CD4-positive, alpha-beta T cell treated with Interleukin-21 for 1 hour (primary cell): ENCODE results near the gene RFX3.

ENCODE experiments used
- DNase-seq: peaks from one replicate; pipeline ENCODE4 v3.0.0-alpha.2; 2020

RFX3 gene

DNA sequence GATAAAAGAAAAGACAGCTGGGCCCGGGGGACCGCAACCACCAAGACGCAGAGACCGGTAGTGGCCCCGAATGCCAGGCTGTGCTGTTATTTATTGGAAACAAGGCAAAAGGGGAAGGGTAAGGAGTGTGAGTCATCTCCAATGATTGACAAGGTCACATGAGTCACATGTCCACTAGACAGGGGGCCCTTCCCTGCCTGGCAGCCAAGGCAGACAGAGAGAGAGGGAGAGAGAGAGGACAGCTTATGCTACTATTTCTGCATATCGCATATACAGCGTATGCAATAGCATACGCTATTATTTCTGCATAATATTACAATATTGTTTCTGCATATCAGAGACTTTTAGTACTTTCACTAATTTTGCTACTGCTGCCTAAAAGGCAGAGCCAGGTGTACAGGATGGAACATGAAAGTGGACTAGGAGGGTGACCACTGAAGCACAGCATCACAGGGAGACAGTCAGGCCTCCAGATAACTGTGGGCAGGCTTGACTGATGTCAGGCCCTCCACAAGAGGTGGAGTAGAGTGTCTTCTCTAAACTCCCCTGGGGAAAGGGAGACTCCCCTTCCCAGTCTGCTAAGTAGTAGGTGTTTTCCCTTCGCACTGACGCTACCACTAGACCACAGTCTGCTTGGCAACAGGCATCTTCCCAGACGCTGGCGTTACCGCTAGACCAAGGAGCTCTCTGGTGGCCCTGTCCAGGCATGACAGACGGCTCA, 50.3 kb downstream of the RFX3 start:
- peak; percentile 27 for DNase-seq

GRCh38 chr9:3474821-3475220, 51.0 kb downstream of the RFX3 start:
- no peak for DNase-seq

GRCh38 chr9:3473405-3473804, 52.4 kb downstream of the RFX3 start:
- DNase-seq = no peak

DNA sequence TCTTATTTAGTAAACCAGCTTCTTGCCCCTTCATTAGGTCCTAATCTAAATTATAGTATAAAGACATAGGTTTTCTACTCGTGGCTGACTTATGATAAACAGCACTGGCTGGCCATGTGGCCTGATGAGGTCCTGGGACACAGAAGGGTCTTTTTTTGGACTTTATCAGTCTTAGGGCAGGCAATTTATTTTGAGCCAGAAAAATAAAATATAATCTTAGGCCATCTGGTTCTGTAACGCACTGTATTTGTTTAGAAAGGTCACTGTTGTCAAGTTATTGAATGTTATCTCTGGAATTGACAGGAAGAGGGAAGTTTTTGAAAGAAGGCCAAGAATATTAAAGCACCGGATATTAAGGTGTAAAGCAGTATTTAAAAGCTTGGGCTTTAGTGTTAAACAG, 53.9 kb downstream of the RFX3 start:
- no peak for DNase-seq

- no peak for DNase-seq
Observed at GRCh38 chr9:3468421-3469205, 57.2 kb downstream of the RFX3 start.

GRCh38 chr9:3467593-3468219, 58.1 kb downstream of the RFX3 start:
- DNase-seq = peak; percentile 73

- DNase-seq = no peak
Observed at GRCh38 chr9:3464033-3464638, 61.7 kb downstream of the RFX3 start.

DNA sequence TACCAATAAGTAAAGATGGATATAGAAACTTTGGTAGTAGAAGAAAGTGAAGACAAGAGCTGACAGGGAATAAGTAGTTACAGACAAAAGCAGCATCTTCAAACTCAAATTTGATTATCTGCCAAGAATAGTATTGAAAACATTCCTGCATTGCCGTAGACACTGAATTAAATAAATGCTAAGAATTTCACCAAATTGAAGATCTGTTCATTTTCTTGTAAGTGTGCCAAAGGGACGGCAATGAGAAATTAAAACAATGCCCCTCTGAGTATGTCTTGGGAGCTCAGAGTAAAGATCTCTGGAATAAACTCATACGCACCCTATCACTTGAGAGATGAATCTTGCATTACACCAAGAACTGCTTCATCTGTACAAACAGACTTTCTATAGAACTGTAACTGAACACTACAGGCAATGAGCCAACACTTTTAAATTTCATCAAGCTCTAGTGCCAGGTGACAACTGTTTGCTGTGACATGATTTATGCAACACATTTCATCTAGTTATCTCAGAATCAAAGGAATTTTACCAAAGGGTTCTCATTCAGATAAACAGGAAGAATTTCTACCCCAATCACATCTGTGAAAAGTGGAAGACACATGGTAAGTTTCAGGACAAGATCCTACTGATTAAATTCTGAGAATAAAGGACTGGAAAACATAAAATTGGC, 66.9 kb downstream of the RFX3 start:
- DNase-seq = no peak

DNA sequence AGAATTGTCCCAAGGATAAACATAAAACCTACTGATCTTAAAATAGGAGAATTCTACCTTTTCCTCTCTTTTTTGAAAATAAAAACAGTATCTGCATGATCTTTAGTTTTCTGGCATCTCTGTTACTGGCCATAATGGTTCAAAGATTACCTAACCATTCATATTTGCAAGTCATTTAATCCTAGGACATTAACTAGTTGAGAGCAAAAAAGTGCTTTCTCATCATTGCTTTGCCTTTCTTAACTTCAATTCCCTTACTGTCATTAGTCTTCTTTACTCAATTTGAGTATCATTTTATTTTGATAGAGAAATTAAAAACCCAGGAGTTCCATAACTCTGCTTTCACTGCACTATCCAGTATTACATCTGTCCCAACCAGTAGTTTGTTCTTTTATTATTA, 68.6 kb downstream of the RFX3 start:
- DNase-seq = no peak

DNA sequence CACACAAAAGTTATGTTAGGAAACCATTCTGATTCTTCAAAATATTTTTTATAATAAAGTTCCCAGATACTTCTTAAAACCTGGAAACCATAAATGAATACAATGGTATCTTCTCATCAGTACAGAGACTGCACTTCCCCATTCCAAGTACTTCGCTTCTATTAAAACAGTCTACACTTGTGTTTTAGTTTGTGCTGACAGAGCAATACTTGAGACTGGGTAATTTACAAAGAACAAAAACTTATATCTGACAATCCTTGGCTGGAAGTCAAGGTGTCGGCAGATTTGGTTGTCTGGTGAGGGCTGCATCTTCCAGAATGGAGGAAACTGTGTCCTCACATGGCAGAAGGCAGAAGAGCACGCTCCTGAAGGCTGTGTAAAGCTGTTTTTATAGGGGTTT, 70.1 kb downstream of the RFX3 start:
- no peak for DNase-seq

DNA sequence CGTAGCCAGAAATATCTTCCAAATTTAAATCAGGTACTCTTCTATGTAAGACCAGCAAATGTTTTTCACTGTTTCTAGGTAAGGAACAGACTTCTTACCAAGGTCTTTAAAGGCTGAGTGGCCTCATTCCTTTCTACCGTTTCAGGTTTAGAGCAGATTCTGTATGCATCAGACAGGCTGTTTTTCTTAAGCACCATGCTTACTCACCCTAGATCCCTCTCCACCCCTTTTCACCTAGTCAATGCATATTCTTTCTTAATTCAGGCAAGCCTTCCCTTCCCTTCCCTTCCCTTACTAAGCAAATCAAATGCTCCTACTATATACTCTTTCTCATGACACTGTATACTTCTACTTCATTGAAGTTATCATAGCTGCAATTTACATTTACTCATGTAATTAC, 70.7 kb downstream of the RFX3 start:
- no peak for DNase-seq

DNA sequence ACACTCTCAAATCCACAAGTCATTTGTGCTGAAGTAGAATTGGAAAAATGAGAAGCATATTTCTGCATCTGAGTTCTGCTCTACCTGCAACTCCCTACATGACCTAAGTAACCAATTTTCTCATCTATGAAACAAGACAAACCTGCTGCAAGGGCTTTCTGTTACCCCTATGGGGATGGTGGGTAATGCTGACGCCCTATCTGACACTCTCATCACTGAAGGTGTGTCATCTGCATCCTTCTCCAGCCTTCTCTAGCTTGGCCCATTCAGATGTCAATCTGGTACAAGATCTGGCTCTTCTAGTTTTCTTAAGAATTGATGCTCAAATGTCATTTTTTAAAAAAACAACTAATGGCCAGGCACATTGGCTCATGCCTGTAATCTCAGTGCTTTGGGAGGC, 73.8 kb downstream of the RFX3 start:
- no peak for DNase-seq

DNA sequence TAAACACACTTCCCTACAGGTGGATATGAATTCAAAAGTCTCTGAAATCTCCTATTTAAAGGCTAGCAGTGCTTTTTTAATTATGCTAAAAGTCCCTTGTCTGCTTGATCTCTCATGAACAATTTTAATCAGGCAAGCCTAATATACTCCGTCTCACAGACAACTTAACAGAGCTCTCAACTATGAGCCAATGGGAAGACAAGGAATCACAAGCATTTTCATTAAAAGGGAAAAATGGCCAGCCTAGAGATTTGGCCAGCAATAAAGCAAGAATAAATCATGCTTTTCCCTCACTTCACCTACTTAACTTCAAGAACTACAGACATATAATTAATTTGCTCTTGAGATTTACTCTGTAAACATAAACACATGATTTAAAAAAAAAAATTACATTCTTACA, 78.0 kb downstream of the RFX3 start:
- no peak for DNase-seq

GRCh38 chr9:3447143-3447542, 78.7 kb downstream of the RFX3 start:
- DNase-seq = no peak

- no peak for DNase-seq
Observed at GRCh38 chr9:3446313-3446712, 79.5 kb downstream of the RFX3 start.

DNA sequence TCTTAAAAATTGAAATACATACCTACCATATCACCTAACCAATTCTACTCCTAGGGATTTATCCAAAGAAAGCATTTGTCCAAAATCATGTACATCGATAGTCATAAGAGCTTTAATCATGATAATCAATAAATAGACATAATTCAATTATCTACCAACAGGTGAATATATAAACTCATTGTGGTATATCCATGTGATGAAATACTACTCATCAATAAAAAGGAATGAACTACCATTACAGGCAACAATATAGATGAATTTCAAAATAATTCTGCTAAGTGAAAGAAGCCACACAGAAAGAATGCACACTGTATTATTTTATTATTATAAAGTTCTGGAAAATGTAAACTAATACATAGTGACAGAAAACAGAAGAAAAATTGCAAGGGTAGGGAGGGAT, 81.8 kb downstream of the RFX3 start:
- DNase-seq = no peak

DNA sequence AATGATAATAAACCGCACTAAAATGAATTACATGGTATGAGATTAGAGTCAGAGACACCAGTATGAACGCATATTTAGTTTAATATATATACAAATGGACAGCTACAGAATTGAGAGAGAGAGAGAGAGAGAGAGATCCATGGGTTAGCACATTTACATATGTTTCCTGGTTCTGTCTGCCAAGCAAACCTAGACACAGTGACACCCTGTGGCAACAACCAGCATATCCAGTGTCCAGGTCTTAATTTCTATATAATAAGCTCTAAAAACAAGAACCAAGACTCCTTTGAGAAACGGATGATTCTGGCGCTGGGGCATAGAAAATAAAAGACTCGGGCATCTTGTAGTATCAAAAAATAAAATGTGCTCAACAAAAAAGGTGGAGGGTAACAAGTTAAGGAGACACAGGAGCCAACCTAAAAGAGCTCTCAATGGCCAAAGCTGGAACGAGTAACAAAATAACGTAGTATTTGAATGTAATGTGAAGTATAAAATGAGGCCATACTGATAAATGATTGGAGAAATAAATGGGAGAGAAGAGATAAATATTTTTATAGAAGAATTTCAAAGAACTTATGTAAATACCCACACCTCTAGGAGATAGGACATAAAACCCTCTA, 84.5 kb downstream of the RFX3 start:
- DNase-seq = peak; percentile 57

DNA sequence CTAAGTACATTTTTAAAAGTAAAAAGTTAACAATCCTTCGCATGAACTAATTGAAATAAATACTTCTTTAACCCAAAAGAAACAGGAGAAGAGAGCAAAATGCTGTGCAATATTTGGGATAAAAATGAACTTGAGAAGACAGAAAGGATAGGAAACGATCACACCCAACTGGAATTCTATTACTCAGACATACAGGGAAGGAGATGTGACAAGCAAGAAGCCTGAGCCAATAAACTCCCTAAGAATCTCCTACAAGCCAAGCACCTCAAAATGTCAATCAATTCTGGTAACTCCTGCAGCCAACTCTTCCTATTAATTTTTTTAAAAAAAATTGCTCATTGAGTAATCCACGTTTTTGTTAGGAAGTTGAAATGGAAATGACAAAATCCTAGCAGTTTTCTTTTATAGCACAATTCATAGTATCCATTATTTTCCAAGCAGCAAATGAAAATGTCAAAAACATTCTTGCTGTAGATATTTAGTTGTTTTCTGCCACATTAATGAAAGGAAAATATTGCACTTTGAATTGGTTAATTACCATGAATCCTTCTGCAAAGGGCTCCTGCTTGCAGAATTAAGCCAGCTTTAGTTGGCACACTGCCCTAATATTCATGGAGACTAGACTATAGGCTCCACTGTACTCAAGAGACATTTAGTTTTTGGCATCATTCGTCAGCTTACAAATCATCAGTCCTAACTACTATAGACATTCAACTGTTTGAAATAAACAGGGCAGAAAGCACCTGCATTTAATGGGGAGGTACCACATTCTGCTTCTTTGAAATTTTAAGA, 89.0 kb downstream of the RFX3 start:
- DNase-seq = no peak

DNA sequence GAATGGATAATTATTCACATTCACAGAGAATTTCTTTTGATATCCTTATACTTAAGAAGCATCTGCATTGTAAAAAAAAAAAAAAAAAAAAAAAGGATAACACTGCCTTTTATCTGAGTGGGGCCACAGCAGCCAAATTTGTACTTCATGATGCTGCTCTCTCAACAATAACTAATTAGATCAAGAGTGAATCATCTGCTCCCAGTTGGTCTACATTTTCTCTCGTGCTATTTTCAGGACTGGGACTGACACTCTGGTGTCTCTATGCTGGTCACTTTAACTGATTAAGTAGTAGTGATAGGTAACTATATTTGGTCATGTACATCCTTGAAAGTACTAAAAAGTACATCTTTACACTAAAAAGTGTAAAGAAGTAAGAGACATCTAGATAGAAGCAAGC, 90.1 kb downstream of the RFX3 start:
- no peak for DNase-seq

- no peak for DNase-seq
Observed at GRCh38 chr9:3434594-3434993, 91.2 kb downstream of the RFX3 start.

DNA sequence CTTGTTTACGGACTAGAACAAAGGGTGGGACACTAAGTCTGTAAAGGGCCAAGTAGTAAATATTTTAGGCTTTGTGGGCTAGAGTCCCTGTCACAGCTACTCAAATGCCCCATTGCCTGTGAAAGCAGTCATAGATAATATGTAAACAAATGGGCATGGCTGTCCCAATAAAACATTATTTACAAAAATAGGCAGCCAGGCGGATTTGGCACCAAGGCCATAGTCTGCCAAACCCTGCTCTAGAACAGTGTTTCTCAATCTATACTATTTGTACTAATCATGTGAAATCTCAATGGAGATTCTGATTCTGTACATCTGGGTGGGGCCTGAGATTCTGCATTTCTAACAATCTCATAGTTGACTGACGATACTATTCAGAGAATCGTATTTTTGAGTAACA, 92.0 kb downstream of the RFX3 start:
- no peak for DNase-seq

DNA sequence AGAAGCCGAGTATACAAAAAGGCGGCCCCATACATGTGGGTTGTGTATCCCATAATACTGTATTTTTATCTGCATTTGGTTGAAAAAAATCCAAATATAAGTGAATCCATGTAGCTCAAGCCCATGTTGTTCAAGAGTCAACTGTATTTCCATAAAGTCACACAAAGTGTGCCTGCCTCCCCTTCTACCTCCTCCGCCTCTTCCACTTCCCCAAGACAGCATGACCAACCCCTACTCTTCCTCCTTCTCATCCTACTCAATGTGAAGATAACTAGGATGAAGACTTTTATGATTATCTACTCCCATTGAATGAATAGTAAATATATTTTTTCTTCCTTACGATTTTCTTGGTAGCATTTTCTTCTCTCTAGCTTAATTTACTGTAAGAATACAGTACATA, 92.7 kb downstream of the RFX3 start:
- no peak for DNase-seq
